Liver (tissue), 9 donors: ENCODE data around the gene RMND1. TPM values are rescaled to one million over a fixed set of nuclear protein-coding genes. Genes with fewer than 3 reads are reported as not detected.

Experiments
- DNase-seq: peaks from one replicate; pipeline ENCODE4 v3.0.0-alpha.2; 2017; ENCODE audit warnings: low spot score
- H3K27ac ChIP-seq, 2 donors: one replicate each; pipeline ENCODE4 v1.7.0; 2013; ENCODE audit warnings: inconsistent platforms in 2 of 2, low read length in 2 of 2, control low read depth in 1 of 2, low read depth in 1 of 2, mild to moderate bottlenecking in 1 of 2
- H3K27me3 ChIP-seq, 4 donors: one replicate each; pipeline versions ENCODE4 v1.6.1 to v1.7.0; 2013; ENCODE audit warnings: low read length in 3 of 4, inconsistent platforms in 1 of 4, mild to moderate bottlenecking in 1 of 4, moderate library complexity in 1 of 4; ENCODE audit not compliant: control insufficient read depth in 4 of 4, insufficient read depth in 4 of 4
- H3K36me3 ChIP-seq, 4 donors: one replicate each; pipeline versions ENCODE4 v1.6.1 to v1.7.0; 2013; ENCODE audit warnings: low read length in 3 of 4, mild to moderate bottlenecking in 3 of 4, low read depth in 1 of 4, moderate library complexity in 1 of 4; ENCODE audit not compliant: control insufficient read depth in 4 of 4, insufficient read depth in 3 of 4
- H3K4me1 ChIP-seq, 4 donors: one replicate each; pipeline versions ENCODE4 v1.6.1 to v1.7.0; 2013; ENCODE audit warnings: low read length in 3 of 4, mild to moderate bottlenecking in 3 of 4, moderate library complexity in 1 of 4; ENCODE audit not compliant: control insufficient read depth in 4 of 4, insufficient read depth in 4 of 4
- H3K4me3 ChIP-seq, 3 donors: one replicate each; pipeline versions ENCODE4 v1.6.1 to v1.7.0; 2013; ENCODE audit warnings: low read length in 3 of 3, control low read depth in 1 of 3, low read depth in 1 of 3, mild to moderate bottlenecking in 1 of 3
- H3K9ac ChIP-seq, 2 donors: one replicate each; pipeline ENCODE4 v1.7.0; 2013; ENCODE audit warnings: low read length in 2 of 2, mild to moderate bottlenecking in 2 of 2, moderate library complexity in 2 of 2, control low read depth in 1 of 2, low read depth in 1 of 2
- H3K9me3 ChIP-seq, 4 donors: one replicate each; pipeline versions ENCODE4 v1.6.1 to v1.7.0; 2013; ENCODE audit warnings: low read length in 3 of 4; ENCODE audit not compliant: control insufficient read depth in 4 of 4
- CTCF ChIP-seq: fragments of 150-350 bp; IDR thresholded peaks from 2 replicates; pipeline ENCODE4 v1.5.1; 2017; ENCODE audit warnings: improper control_type of control experiment, low read depth, low read length; ENCODE audit not compliant: missing input control
- FOXA1 ChIP-seq: IDR thresholded peaks from 2 replicates; pipeline ENCODE4 v1.6.1; 2016; ENCODE audit warnings: antibody characterized with exemption
- FOXA2 ChIP-seq: IDR thresholded peaks from 2 replicates; pipeline ENCODE4 v1.6.1; 2016; ENCODE audit warnings: antibody characterized with exemption
- GABPA ChIP-seq, 2 donors: IDR thresholded peaks in 1 of 2; conservative IDR thresholded peaks in 1 of 2; 2 replicates each; pipeline ENCODE4 v1.6.1; 2016; ENCODE audit warnings: antibody characterized with exemption in 2 of 2, mild to moderate bottlenecking in 1 of 2, moderate library complexity in 1 of 2
- HNF4A ChIP-seq, 2 donors: conservative IDR thresholded peaks; 2 replicates each; pipeline ENCODE4 v1.6.1; 2016; ENCODE audit warnings: antibody characterized with exemption in 2 of 2, mild to moderate bottlenecking in 2 of 2
- HNF4G ChIP-seq: IDR thresholded peaks from 2 replicates; pipeline ENCODE4 v1.6.1; 2016; ENCODE audit warnings: antibody characterized with exemption
- JUND ChIP-seq, 2 donors: IDR thresholded peaks; 2 replicates each; pipeline ENCODE4 v1.6.1; 2016; ENCODE audit warnings: antibody characterized with exemption in 2 of 2
- RXRA ChIP-seq, 2 donors: IDR thresholded peaks; 2 replicates each; pipeline ENCODE4 v1.6.1; 2017 to 2018; ENCODE audit warnings: antibody characterized with exemption in 2 of 2, mild to moderate bottlenecking in 1 of 2
- SP1 ChIP-seq: IDR thresholded peaks from 2 replicates; pipeline ENCODE4 v1.6.1; 2018; ENCODE audit warnings: antibody characterized with exemption, mild to moderate bottlenecking
- YY1 ChIP-seq: IDR thresholded peaks from 2 replicates; pipeline ENCODE4 v1.6.1; 2016; ENCODE audit warnings: antibody characterized with exemption, mild to moderate bottlenecking
- WGBS: extraction: QIAGEN DNeasy Blood & Tissue Kit; methylation state at CpG from one replicate; pipeline ENCODE4 v1.1.7; 2013; 5-methylcytosine and 5-hydroxymethylcytosine counted together
- polyA plus RNA-seq, 2 donors: library from polyadenylated mRNA; stranded (reverse) in 1 of 2; unstranded in 1 of 2; fragments of 200-250 nt in 1 of 2; fragments of >200 nt in 1 of 2; fragmentation: Nextera tagmentation in 1 of 2; extraction: Ambion mirVana in 1 of 2; gene quantifications; one replicate each; pipeline versions ENCODE4 v1.2.1 to v1.2.3, GENCODE V29; 2013 to 2015
- total RNA-seq, 2 donors: library from RNA; depleted of rRNA; stranded (reverse); fragments of >200 nt; gene quantifications; one replicate each; pipeline ENCODE4 v1.2.3, GENCODE V29; 2014
- TF ChIP-seq, protein P1 (sequence below): IDR thresholded peaks from 2 replicates; pipeline ENCODE4 v1.6.1; 2016; ENCODE audit warnings: antibody characterized with exemption
- TF ChIP-seq, protein P2 (sequence below): IDR thresholded peaks from 2 replicates; pipeline ENCODE4 v1.6.1; 2016; ENCODE audit warnings: antibody characterized with exemption
- TF ChIP-seq, protein P3 (sequence below): IDR thresholded peaks from 2 replicates; pipeline ENCODE4 v1.6.1; 2016; ENCODE audit warnings: antibody characterized with exemption
- donor health status: healthy.
- donor health status: healthy.
- donor health status: healthy.
- donor health status: healthy.
- donor health status: healthy.

The RMND1 gene
- total and polyA plus RNA-seq, 4 donors = 13.2 to 22.6 (median 18.1) TPM

DNA sequence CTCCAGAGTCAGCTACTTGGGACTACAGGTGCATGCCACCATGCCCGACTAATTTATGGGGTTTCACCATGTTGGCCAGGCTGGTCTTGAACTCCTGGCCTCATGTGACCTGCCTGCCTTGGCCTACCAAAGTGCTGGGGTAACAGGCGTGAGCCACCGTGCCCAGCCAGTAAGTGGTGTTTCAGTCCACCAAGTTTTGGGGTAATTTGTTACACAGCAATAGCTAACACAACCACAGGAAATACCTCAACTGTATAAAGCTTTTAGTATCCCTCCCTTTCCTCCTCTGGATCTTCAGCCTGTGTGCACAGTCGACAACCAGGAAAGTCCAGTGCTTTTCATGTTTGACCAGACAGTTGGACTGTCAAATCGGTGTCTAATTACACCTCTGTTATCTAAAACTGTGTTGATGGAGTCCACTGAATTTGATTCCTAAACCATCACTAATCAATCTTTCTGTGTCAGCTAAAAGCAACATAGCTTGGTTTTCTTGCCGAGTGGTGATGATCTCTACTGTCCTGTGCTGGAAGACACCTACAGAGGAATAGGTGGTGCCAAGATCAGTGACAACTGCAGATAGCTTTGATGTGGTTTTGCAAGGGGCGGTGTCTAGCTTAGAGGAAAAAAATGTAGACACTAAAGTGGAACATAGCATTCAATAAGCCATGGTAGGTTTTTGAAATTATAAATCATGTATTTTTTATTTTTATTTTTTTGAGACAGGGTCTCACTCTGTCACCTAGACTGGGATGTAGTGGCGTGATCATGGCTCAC, 38.4 kb downstream of the RMND1 start:
- Histone ChIP-seq H3K9ac (no peak overlapping the region), H3K9me3 (no peaks in the 10 kb centered on the region), H3K36me3 (peaks cover 5 to 52% (median 31%) of the 10 kb centered on the region in 4 donors), H3K27me3 (no peaks in the 10 kb centered on the region), H3K4me1 (no peaks in the 10 kb centered on the region), H3K4me3 (no peak overlapping the region), H3K27ac (no peak overlapping the region)
- no peak for DNase-seq
- 96% methylated on average over 8 of the region's 8 CpGs for WGBS
- TF ChIP-seq YY1 = no peak
- TF ChIP-seq RXRA (IDR thresholded peaks at IDR 0.05) = no peak
- TF ChIP-seq GABPA (IDR thresholded peaks at IDR 0.05 in 1 of 2, conservative IDR thresholded peaks at IDR 0.05 in 1 of 2) = no peak
- no peak for TF ChIP-seq HNF4G
- no peak for TF ChIP-seq HNF4A (conservative IDR thresholded peaks at IDR 0.05)
- TF ChIP-seq, protein P1, sequence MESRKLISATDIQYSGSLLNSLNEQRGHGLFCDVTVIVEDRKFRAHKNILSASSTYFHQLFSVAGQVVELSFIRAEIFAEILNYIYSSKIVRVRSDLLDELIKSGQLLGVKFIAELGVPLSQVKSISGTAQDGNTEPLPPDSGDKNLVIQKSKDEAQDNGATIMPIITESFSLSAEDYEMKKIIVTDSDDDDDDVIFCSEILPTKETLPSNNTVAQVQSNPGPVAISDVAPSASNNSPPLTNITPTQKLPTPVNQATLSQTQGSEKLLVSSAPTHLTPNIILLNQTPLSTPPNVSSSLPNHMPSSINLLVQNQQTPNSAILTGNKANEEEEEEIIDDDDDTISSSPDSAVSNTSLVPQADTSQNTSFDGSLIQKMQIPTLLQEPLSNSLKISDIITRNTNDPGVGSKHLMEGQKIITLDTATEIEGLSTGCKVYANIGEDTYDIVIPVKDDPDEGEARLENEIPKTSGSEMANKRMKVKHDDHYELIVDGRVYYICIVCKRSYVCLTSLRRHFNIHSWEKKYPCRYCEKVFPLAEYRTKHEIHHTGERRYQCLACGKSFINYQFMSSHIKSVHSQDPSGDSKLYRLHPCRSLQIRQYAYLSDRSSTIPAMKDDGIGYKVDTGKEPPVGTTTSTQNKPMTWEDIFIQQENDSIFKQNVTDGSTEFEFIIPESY = no peak
- no peak for TF ChIP-seq CTCF
- TF ChIP-seq, protein P2, sequence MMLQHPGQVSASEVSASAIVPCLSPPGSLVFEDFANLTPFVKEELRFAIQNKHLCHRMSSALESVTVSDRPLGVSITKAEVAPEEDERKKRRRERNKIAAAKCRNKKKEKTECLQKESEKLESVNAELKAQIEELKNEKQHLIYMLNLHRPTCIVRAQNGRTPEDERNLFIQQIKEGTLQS = no peak
- no peak for TF ChIP-seq FOXA1
- TF ChIP-seq, protein P3, sequence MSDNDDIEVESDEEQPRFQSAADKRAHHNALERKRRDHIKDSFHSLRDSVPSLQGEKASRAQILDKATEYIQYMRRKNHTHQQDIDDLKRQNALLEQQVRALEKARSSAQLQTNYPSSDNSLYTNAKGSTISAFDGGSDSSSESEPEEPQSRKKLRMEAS = no peak
- TF ChIP-seq JUND (IDR thresholded peaks at IDR 0.05) = no peak
- no peak for TF ChIP-seq SP1

GRCh38 chr6:151412909-151413308, 39.0 kb downstream of the RMND1 start:
- Histone ChIP-seq H3K4me1 (no peaks in the 10 kb centered on the region), H3K4me3 (no peak overlapping the region), H3K9me3 (no peaks in the 10 kb centered on the region), H3K36me3 (peaks cover 5 to 54% (median 32%) of the 10 kb centered on the region in 4 donors), H3K27me3 (no peaks in the 10 kb centered on the region), H3K27ac (no peak overlapping the region), H3K9ac (no peak overlapping the region)
- TF ChIP-seq HNF4G (no peak), HNF4A (conservative IDR thresholded peaks at IDR 0.05) (no peak)
- DNase-seq = no peak
- WGBS = 97% methylated on average over 3 of the region's 3 CpGs

DNA sequence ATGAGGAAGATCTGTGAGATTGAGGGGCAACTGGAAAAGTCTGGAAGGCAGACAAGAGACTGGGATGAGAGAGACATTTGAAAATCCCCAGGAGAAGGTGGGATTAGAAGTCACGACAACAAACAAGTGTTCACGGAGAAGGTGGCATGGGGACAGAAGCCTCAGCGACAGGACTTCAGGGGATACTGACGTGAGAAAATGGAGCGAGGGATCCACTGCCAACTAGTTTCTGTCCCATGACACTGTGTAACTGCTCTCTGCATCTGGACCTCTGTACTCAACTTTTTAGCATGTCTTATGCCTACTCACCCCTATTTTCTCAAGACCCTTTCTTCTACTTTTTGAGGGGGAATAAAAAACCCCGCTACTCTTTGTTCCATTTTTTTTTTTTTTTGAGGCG, 42.2 kb downstream of the RMND1 start:
- WGBS = 97% methylated on average over 7 of the region's 7 CpGs

More for the DNA sequence above, 42.2 kb downstream of the RMND1 start:
- no peak for DNase-seq
- TF ChIP-seq RXRA (IDR thresholded peaks at IDR 0.05) = no peak
- TF ChIP-seq, protein P1 = no peak
- TF ChIP-seq HNF4G = no peak
- no peak for TF ChIP-seq SP1
- TF ChIP-seq FOXA2 = no peak
- TF ChIP-seq CTCF = no peak
- H3K27ac ChIP-seq = no peak overlapping the region
- no peaks in the 10 kb centered on the region for H3K27me3 ChIP-seq
- no peak overlapping the region for H3K4me3 ChIP-seq
- H3K9me3 ChIP-seq = no peaks in the 10 kb centered on the region
- no peak overlapping the region for H3K9ac ChIP-seq
- no peaks in the 10 kb centered on the region for H3K4me1 ChIP-seq
- peaks cover 5 to 40% (median 23%) of the 10 kb centered on the region in 4 donors for H3K36me3 ChIP-seq
